GM23338 (cell line): Measurements from ENCODE around the gene ZBTB9.

Source experiments
- EZH2 ChIP-seq: fragments of 200-600 bp; sonication (generic); IDR thresholded peaks from one replicate; pipeline ENCODE4 v1.8.0; 2017; ENCODE audit warnings: antibody characterized with exemption, mild to moderate bottlenecking, low read depth; ENCODE audit not compliant: unreplicated experiment
- TF ChIP-seq, protein P1 (sequence below), 2 experiments: fragments of 200-600 bp in 1 of 2; sonication (generic) in 1 of 2; conservative IDR thresholded peaks; 2 replicates each; pipeline versions ENCODE4 v1.5.1 to v1.6.1; 2016 to 2017; ENCODE audit warnings: antibody characterized with exemption in 2 of 2, low read depth in 2 of 2, mild to moderate bottlenecking in 2 of 2, moderate library complexity in 1 of 2

GRCh38 chr6:33505548-33506370 lies 51.4 kb downstream of the ZBTB9 start:
- TF ChIP-seq, protein P1, sequence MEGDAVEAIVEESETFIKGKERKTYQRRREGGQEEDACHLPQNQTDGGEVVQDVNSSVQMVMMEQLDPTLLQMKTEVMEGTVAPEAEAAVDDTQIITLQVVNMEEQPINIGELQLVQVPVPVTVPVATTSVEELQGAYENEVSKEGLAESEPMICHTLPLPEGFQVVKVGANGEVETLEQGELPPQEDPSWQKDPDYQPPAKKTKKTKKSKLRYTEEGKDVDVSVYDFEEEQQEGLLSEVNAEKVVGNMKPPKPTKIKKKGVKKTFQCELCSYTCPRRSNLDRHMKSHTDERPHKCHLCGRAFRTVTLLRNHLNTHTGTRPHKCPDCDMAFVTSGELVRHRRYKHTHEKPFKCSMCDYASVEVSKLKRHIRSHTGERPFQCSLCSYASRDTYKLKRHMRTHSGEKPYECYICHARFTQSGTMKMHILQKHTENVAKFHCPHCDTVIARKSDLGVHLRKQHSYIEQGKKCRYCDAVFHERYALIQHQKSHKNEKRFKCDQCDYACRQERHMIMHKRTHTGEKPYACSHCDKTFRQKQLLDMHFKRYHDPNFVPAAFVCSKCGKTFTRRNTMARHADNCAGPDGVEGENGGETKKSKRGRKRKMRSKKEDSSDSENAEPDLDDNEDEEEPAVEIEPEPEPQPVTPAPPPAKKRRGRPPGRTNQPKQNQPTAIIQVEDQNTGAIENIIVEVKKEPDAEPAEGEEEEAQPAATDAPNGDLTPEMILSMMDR (conservative IDR thresholded peaks at IDR 0.05; ENCODE audit: low read depth in 2 of 2), result no peak
- no peak for TF ChIP-seq EZH2
